Stimulated activated CD8-positive, alpha-beta memory T cell treated with anti-CD3 and anti-CD28 coated beads, Interleukin-7, amount 100 ng/mL, for 4 hours (primary cell): ENCODE data around the gene LHX2.

Experiments used
- DNase-seq, 2 donors: peaks; one replicate each; pipeline ENCODE4 v3.0.0-alpha.2; 2020; ENCODE audit warnings: low read depth in 2 of 2

Gene LHX2

DNA sequence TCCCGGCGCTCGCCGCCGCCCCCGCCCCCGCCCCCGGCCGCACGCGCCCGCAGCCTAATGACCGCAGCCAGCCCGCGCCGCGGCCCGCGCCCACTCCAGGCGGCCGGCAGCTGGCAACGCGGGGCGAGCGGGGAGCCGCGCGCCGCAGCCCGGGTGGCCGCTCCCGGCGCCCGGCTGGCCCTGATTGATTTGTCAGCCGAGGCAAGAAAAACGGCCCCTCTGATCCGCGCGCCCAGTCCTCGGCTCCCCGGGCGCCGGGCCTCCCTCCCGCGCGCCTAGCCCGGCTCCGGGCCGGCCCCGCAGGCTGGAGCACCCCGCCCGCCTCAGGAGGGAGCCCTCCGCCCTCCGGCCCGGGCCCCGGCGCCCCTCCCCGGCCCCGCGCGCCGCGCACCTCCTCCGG, 11.9 kb upstream of the LHX2 start:
- DNase-seq, result no peak

DNA sequence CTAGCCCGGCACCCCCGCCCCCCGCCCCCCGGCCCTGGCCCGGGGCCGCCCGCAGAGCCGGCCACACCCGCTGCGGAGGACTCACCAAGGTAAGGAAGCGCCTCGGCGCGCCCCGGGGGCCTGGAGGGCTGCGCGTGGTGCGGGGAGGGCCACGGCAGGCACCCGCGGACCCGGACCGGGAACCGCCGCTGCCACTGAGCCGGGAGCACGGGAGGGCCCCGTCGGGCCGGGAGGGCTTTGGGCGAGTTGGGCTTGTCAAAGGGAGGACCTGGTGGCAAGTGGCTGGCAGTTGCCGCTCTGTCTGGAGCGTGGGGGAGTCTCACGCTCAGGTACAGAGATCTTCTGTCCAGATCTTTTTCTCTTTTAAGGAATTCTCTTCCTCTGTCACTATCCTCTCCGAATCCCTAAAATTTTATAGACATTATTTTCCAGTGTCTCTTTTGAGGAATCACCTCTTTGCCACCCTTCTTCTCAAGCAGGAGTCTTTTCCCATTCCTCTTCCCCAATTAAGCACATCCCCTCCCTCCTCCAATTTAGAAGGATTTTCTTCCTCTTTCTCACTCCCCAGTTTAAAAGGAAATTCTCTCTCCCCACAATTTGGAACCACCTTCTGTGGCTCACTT, 11.3 kb upstream of the LHX2 start:
- no peak for DNase-seq

DNA sequence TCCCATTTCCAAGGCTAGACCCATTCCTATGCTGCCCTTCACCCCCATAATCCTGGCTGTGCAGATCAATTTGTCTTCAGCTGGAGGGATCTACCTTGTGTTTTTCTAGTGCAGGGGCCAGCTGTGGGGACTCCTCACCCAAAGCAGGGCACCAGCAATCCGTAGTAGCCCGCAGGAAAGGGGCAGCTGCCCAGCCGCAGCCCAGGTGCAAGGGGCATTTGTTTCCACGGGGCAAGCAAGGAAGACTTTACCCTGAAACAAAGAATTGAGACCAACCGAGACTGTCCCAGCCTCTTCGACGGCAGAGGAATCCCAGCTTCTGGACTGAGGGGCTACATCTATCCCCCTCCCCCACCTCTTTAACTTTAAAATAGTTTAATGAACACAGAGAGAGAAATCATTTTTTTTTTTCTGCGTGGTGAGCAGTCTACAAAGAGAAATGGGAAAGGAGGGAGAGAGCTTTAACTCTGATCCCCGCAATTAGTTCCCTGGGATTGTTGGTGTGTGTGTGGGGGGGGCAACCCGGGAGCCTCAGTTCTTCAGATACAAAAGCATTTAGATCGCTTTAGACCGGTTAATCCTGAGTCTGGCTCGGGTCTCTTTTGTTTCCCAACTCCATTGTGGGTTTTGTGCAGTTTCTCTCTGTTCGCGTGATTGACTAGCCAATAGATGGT, 10.6 kb upstream of the LHX2 start:
- no peak for DNase-seq

DNA sequence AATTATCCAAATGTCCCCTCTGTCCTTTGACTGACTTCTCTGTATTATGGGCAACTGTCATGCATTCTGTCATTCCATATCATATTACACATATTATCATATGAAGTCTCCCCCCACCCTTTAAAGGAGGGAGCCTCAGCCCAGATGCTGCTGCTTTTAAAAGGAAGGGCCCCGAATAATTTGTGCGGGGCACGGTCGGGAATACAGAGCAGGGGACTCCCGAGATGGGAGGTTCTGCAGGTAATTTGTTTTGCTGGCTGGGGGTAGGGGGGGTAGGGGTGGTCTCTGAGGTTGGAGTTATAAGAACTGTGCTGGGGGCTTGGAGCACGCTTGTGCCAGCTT, 10.1 kb upstream of the LHX2 start:
- DNase-seq, result no peak

DNA sequence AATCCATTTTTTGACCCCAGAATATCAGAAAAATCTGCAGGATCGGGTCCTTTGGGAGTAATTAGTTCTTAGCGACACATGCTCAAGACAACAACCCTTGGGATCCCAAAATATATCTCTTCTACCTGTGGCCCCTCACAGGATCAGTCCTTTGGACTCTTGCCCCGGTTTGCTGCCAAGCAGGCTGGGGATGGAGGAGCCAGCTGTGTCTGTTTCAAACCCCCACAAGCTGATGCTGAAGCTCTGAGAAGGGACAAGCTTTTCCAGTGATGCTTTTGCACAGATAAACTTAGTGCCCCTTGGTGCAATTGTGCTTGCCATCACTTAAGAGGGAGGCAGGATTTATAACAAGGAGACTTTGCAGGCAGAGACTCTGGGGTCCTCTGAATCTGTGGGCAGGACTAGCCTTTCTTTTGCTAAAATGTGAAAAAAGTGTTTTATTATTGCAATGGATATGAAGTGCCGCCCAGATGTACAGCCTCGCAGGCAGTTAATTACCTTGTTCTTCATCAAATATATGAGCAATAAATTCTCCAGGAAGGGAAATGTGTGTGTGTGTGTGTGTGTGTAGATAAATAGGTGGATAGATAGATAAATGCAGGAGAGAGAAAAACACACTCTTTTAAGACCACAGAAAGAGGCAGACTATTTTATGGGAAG, 9.6 kb upstream of the LHX2 start:
- DNase-seq, result no peak

DNA sequence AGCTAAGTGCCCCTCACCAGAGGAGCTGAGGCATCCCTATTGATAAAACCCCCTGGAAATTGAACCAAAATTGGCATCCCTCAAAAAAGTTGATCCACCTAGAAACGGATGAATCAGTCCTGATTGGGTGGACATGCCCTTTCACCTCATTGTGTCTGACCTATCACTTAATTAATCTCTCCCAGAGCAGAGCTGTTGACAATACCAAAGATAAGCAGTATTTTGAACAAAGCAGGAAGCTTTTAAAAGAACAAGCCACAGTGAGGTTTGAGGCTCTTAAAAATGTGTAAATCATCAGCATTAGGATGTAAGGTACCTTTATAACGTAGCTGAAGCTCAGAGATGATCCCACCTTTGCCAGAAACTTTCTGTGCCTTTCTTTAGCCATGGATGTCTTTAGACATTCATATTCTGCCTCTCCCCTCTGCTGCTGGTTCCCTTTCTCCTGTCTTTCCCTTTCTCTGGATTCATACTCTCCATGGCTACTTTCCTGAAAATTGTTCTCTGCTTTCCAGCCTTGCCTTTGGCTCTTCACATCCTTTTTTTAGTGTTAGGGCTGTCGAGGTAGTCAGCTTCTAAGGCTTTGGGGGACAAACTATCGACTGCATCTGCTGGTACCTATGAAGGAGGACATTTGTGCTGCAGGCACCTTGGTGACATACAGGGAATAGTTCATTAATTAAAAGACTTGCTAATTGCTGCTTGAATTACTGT, 7.8 kb upstream of the LHX2 start:
- no peak for DNase-seq

DNA sequence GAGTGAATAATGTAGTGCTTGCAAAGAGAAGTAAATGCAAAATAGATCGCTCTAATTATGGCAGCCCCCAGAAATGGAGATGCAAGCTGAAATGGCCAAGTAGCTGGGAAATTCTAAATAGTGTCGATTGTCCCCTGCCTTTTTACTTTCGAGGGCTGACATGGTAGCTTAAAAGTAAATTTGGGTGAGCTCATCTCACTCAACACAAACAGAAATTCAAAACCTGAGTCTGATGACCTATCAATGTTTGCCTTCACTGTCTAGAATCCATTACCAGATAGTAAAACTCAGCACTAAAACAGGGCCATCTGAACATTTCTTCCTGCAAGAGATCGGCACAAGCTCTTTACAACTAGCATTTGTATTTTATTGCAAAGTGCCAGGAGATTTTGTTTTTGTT, 7.0 kb upstream of the LHX2 start:
- no peak for DNase-seq

DNA sequence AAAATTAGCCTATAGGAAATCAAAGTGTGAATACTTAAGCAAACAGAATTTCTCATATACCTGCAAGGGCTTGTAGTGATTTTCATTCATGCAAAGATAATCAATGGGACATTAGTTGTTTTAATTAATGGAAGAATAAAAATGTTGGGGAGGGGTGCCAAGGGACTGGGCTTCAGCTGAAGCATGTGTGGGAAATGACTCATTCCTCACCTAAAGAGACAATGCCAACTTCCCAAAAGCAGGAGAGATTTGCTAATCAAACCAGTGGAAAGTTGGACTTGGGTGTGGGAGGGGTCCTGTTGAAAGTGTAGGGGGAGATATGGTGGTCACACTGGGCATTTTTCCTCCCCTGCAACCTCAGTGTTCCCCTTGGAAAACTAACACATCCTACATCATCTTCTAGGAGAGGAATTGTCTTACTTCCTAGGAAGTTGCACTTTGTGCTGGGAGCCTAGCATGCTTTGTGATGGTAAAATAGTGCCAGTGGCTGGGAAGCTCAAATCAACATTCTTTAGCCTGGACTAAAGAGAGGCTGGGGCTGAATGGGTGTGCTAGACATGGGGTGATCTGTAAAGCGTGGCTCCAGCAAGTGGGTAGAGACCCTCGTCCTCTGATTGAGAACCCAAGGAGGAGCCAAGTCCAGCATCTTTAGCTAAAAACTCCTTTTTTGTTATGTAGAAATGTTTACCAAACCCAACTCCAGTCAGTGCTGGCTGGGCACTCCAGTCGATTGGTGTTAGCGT, 6.4 kb upstream of the LHX2 start:
- DNase-seq, result no peak

DNA sequence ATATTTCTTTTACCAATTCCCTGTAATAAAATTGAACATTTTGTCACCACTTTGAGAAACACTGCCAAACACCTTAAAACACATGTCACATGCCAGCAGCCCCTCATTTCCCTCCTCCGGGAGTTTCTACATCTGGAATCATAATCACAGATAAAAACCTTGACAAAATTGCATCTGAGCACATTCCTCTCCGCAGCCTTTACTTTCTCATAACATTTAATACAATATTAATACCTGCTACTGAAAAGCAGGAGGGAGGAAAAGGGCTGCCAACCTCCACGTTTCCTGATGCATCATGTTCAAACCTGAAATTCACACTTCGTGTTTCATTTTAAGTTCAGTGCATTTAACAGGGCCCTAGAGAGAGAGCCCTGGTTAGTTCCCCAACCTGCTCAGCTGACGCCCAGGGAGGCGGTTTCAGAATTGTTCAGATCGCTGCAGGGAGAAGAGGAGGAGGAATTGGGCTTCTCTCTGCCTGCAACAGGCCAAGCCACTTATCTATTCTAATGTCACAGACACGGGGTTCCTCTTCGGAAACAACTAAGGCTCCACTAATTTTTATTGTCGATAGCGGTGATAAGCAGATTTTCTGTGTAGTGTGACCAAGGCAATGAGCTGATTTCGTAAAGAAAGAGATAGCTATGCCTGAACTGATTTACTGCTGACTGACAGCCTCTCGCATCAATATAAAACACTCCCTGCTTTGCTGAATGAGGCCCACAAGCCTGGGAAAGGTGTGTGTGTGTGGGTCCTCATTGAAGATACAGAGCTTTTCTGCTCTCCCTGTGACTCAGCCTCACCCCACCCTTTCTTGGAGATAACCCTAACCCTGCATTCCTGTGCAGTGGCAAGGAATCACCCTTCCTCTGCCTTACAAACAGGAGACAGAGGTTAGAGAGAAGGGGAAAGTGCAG, 4.9 kb upstream of the LHX2 start:
- no peak for DNase-seq

DNA sequence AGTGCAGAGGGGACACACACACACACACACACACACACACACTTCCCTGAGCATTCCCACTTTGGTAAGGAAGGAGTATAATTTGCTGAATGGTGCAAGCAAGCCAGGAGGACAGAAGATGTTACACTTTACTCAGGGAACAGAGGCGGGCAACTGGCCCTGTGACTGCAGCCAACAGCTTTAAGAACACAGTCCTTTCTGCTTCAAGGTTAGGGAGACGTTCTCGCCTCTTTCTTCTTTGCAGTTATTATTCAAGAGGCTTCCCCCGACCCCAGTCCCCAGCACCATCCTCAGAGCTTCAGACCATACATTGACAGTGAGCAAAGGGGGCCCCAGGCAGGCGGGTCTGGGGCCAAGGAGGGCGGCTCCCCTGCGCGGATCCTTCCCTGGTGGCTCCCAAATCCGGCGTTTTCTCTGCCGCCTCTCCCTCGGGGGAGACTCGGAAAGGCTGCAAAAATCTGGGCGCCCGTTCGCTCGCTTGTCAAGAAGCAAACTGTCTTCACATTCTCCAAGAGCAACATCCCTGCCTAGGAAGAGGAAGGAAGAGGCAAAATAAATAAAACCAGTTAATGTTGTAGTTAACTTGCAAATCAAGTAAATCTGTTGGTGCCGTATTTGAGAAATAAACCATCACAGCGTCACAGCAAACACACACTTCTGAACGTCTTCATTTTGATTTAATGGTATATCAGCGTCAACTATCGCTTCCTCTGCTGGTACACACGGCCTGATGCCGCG, 3.8 kb upstream of the LHX2 start:
- DNase-seq, result no peak

DNA sequence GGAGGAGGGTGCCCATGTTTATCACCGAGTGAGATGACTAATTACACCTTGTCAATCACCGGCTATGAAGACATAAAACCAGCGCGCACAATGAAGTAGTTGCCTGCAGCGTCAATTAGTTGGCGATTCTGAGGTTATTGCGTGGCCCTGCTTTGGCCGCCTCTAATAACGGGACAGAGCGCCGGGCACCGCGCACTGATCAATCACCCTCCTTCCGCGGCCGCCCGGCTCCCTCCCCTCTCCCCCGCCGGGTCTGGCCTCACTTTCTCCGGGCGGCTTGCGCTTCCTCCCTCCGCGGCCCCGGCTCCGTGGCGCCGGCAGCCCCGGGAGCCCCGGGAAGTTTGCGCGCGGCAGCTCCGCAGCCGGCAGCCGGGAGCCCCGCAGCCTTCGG, 3.3 kb upstream of the LHX2 start:
- DNase-seq, result no peak

DNA sequence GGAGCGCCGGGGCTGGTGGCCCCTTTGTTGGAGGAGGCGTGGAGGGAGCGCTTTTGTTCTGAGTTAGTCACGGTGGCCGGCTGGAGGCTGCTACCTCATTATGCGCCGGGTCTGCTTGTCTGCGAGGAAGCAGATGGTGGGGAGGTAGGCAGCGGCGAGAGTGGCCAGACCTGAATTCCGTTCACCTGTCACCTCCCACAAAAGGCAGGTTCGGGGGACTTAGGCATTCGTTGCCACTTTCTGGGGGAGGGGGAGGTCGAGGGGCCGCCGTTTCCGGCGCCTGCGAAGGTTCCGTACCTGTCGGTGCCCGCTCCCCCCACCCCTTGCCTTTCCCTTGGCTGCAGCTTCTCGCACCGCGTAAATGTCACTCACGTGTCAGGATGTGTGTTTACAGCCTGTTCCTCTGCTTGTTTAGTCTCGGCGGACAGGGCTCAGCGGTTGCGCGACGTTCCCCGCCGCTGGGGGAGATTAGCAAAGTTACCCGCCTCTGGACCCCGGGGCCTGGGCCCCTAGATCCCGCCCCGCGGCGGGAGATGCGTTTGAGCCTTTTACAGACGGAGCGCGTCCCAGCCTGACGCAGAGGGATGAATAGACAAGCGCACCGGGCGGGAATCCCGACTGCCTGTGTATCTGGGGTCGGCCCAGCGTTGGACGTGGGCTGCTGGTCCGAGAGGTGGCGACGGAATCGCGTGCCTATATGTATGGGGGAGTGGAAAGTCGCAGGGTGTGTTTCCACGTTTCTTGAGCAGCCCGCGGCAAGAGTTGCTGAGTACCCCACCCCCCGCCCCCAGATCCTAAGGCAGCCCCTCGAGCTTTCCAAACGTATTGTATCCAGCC, 2.7 kb upstream of the LHX2 start:
- no peak for DNase-seq

DNA sequence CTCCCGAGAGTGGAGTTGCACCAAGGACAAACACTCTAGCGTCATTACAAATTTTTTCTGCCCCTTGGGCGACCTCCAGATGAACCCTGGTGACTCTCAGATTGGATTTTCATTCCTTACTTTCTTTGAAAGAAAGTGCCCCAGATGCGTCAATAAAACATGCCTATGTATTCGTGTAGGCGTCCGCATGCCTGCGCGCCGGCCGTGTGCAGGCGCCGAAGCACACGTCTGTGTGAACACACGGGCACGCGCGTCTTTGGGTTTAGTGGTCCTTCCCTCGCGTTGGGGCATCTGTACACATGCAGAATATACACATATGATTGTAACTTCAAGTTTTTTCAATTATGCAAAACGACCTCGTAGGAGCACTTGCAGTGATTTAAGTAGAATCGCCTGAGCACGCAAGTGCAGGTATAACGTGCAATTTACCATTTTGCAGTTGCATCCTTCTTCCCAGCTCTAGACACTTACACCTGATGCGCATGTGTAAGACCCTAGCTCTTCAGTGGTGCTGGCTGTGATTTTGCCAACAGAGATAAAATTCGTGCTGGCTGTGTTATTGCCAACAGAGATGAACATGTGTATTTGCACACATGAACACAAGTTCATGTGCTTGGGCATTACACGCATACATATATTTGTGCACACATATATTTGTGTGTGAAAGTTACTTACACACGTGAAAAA, 1.9 kb upstream of the LHX2 start:
- no peak for DNase-seq

DNA sequence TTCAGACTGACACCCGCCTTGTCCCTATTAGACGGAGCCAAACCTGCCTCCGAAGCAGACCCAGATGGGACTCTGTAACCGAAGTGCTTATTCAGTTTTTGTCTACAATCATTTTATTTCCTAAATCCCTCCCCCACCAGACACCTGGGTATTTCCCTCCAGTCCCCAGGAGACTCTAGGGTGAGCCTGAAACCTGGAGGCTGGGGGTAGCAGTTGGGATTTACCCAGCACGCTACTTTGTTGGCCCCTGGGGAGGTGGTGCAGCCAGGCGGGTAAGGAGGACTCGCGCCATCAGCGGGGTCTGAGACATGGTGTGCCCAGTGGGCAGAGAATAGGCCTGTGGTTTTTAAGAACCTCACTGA, 1.3 kb upstream of the LHX2 start:
- no peak for DNase-seq

DNA sequence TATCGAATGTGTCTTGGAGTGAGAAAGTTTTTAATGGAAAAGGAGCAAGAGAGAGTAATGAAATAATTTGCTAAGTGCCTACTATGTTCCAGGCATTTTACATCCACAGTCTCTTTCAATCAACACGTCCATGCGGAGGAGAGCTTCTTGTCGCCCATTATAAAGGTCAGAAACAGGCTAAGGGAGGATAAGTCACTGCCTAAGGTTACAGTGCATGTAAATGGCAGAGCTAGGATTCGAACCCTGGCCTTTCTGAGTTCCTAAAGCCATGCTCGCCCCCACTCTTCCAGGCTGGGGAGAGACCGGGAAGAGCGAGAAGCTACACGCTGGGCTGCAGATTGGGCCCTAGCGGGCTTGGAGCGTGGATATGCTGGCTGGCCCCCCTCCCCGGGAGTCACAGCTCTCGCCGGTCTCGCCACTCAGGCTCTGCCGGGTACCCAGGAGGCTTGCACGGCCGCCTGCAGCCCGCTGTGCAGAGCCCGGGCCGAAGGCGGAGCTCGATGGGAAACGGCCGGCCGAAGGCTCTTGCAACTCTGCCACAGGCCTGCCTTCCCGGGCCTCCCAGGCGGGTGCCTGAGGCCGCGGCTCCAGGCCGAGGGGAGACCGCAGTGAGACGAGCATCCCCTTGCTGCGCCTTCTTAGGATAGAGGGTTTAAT, 775 bp upstream of the LHX2 start:
- no peak for DNase-seq

DNA sequence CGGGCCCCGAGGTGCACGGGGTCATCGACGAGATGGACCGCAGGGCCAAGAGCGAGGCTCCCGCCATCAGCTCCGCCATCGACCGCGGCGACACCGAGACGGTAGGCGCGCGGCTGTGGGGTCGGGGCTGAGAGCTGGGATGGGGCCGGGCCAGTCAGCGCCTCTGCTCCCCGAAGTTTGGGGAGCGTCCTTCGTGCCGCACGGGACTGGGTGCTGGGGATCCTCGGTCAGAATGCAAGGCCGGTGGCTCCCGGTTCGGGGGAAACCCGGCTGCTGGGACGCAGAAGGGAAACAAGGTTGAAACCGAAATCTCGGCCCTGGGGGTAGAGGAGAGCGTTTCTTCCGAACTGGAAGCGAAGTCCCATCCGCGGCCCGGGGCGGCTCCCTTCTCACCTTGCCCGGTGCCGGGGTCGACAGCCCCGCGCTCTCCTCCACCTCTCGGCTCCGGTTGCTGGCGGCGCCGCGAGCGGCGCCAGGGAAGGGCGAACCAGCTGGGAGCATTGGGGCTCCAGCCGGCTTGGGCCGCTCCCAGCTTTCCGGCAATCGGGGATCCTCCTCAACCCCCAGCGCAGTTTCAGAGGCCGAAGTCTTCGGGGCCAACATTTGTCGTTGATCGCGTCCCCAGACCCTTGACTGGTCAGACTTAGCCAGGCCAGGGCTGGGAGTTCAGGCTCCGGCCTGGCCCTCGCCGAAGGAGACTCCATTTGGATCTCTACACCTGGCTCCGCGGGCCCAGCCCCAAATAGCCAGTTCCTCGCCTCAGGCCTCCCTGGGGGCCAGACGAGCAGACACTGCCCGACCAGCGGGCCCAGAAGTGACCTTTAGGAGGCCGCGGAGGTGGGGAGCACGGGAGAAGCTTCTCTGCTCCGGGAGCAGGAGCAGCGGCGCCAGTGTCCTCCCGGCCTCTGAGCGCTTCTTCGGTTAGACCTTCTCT, 1.1 kb downstream of the LHX2 start:
- no peak for DNase-seq
